Heart left ventricle (tissue), 16 donors: Measurements from ENCODE around the gene FOXP1. TPM values are rescaled to one million over a fixed set of nuclear protein-coding genes. Genes with fewer than 3 reads are reported as not detected.
A peak's percentile ranks its signal among the peaks of the same experiment; 100 is the strongest.
"Not testable (repeated sequence)": the region's sequence is repeated elsewhere in the genome, so short reads cannot be mapped to it uniquely, and the experiment has no call there.

Experiments used
- ATAC-seq, 4 donors: fragments of 200-7000 bp; cut with Tn5 transposase; one replicate each; pipeline ENCODE4 v1.9.1; 2020 to 2022; ENCODE audit warnings: moderate library complexity in 4 of 4, mild to moderate bottlenecking in 3 of 4, moderate number of reproducible peaks in 1 of 4
- DNase-seq, 5 donors: peaks; one replicate each; pipeline ENCODE4 v3.0.0-alpha.2; 2020
- H3K27ac ChIP-seq, 12 donors: fragments of 200-600 bp; sonication (generic) in 4 of 12; one replicate each; pipeline versions ENCODE4 v1.5.0 to v1.8.0; 2016 to 2022; ENCODE audit warnings: mild to moderate bottlenecking in 2 of 12
- H3K27me3 ChIP-seq, 9 donors: fragments of 200-600 bp; sonication (generic) in 2 of 9; one replicate each; pipeline versions ENCODE4 v1.5.1 to v1.8.0; 2016 to 2022; ENCODE audit warnings: mild to moderate bottlenecking in 3 of 9
- H3K36me3 ChIP-seq, 9 donors: fragments of 200-600 bp; sonication (generic) in 2 of 9; one replicate each; pipeline versions ENCODE4 v1.5.0 to v1.8.0; 2018 to 2022; ENCODE audit warnings: mild to moderate bottlenecking in 2 of 9
- H3K4me1 ChIP-seq, 12 donors: fragments of 200-600 bp; sonication (generic) in 4 of 12; one replicate each; pipeline versions ENCODE4 v1.5.0 to v1.8.0; 2016 to 2022; ENCODE audit warnings: mild to moderate bottlenecking in 3 of 12
- H3K4me3 ChIP-seq, 12 donors: fragments of 200-600 bp; sonication (generic) in 4 of 12; one replicate each; pipeline versions ENCODE4 v1.5.0 to v1.8.0; 2017 to 2022; ENCODE audit warnings: mild to moderate bottlenecking in 9 of 12, moderate library complexity in 4 of 12
- H3K9me3 ChIP-seq, 12 donors: fragments of 200-600 bp; sonication (generic) in 4 of 12; one replicate each; pipeline versions ENCODE4 v1.5.0 to v1.8.0; 2016 to 2022; ENCODE audit warnings: mild to moderate bottlenecking in 1 of 12
- POLR2A ChIP-seq, 2 donors: fragments of 450-650 bp; IDR thresholded peaks; one replicate each; pipeline ENCODE4 v1.6.1; 2017; ENCODE audit warnings: antibody characterized with exemption in 2 of 2, mild to moderate bottlenecking in 2 of 2, moderate library complexity in 2 of 2
- WGBS, 4 donors: extraction: QIAGEN DNeasy Blood & Tissue Kit in 2 of 4; methylation state at CpG; one replicate each; pipeline versions ENCODE4 v1.1.5 to v1.1.7; 2013 to 2018; 5-methylcytosine and 5-hydroxymethylcytosine counted together
- intact Hi-C, 10 donors: fragments of 100-400 bp; cut with DNase I; formaldehyde crosslinking; loops; one replicate each; pipeline versions ENCODE4 v1.11.1 to v1.14.2; 2022
- polyA plus RNA-seq, 2 donors: library from polyadenylated mRNA; stranded (reverse); fragments of 200-250 nt; gene quantifications; one replicate each; pipeline ENCODE4 v1.2.3, GENCODE V29; 2013
- total RNA-seq, 9 donors: library from RNA; depleted of rRNA in 2 of 9; stranded (reverse); fragments of >200 nt in 2 of 9; fragmentation: NEBNext Ultra II Directional in 3 of 9; extraction: Animal tissue kit (Norgen Biotek cat#: 25700) in 3 of 9; gene quantifications; one replicate each; pipeline versions ENCODE4 v1.1.0 to v1.2.4, GENCODE V29; 2016 to 2023
- TF ChIP-seq, protein P1 (sequence below), 12 donors: fragments of 200-600 bp; sonication (generic) in 4 of 12; IDR thresholded peaks; one replicate each; pipeline versions ENCODE4 v1.5.0 to v1.8.0; 2018 to 2022; ENCODE audit warnings: antibody characterized with exemption in 12 of 12, mild to moderate bottlenecking in 5 of 12
- donor health status: ischemic (EF 13 %, LVEDD 7.1; RV severe dilation, severe dysfunction).
- donor health status: healthy with polysubstance abuse.
- donor health status: DM: no; HTN: yes; CAD: no.
- donor health status: DM: no; HTN: no; CAD: no.
- donor health status: ischemic (EF 25% LVEDD 6.9; RV normal size, moderate dysfunction).
- donor health status: ischemic (EF 25% LVEDD 5.7; RV mildly dilated, moderate dysfunction).
- donor health status: healthy.
- donor health status: DM: yes; HTN: yes; CAD: no.
- donor health status: ischemic (EF 35%, LVEDD 5.7; RV mildly dilated, moderate dysfunction).
- donor health status: nonischemic (EF 11% LVEDD 7.7; RV severe dilation, severe dysfunction).
- donor health status: DM: yes; HTN: yes; CAD: no.
- donor health status: PGD.
- donor health status: ischemic (EF 29% LVEDD 5.4; RV normal size, mild dysfunction).
- donor health status: nonischemic (EF 23%, LVEDD 6.1; RV moderate dilation, normal function).

FOXP1 gene
- total and polyA plus RNA-seq, 11 donors = 14.9 to 67.8 (median 41.1) TPM

DNA sequence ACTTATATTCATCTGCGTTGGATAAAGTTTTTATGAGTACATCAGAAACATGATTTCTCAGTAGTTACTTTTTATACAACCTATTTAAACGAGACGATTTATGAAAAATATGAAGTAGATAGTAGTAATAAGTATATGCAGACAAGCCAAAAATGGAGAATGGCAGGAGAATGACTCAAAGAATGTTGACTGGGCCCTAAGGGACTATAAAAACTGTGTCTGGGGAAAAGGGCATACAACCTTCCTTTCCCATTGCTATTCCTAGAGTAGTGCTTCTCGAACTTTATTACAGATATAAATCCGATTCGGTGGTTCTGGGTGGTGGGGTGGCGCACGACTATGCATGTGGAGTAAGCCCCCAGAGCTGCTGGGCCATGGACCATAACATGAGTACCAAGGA, 558.5 kb downstream of the FOXP1 start:
- no peaks in the 10 kb centered on the region for H3K9me3 ChIP-seq
- TF ChIP-seq POLR2A (IDR thresholded peaks at IDR 0.05) = no peak
- TF ChIP-seq, protein P1, sequence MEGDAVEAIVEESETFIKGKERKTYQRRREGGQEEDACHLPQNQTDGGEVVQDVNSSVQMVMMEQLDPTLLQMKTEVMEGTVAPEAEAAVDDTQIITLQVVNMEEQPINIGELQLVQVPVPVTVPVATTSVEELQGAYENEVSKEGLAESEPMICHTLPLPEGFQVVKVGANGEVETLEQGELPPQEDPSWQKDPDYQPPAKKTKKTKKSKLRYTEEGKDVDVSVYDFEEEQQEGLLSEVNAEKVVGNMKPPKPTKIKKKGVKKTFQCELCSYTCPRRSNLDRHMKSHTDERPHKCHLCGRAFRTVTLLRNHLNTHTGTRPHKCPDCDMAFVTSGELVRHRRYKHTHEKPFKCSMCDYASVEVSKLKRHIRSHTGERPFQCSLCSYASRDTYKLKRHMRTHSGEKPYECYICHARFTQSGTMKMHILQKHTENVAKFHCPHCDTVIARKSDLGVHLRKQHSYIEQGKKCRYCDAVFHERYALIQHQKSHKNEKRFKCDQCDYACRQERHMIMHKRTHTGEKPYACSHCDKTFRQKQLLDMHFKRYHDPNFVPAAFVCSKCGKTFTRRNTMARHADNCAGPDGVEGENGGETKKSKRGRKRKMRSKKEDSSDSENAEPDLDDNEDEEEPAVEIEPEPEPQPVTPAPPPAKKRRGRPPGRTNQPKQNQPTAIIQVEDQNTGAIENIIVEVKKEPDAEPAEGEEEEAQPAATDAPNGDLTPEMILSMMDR (IDR thresholded peaks at IDR 0.05) = no peak
- no peak overlapping the region for H3K4me3 ChIP-seq
- no peaks in the 10 kb centered on the region for H3K27me3 ChIP-seq
- peaks cover 0 to 31% (median 12%) of the 10 kb centered on the region in 9 donors for H3K36me3 ChIP-seq
- ATAC-seq (no peak), DNase-seq (no peak)
- H3K4me1 ChIP-seq = peaks cover 0 to 59% (median 24%) of the 10 kb centered on the region in 12 donors
- H3K27ac ChIP-seq = peak overlapping the region in 1 of 12 donors; percentile 36
- WGBS, 4 donors = 84 to 91% (median 89%) methylated on average over 8 of the region's 8 CpGs
- intact Hi-C loops = no loop called here

DNA sequence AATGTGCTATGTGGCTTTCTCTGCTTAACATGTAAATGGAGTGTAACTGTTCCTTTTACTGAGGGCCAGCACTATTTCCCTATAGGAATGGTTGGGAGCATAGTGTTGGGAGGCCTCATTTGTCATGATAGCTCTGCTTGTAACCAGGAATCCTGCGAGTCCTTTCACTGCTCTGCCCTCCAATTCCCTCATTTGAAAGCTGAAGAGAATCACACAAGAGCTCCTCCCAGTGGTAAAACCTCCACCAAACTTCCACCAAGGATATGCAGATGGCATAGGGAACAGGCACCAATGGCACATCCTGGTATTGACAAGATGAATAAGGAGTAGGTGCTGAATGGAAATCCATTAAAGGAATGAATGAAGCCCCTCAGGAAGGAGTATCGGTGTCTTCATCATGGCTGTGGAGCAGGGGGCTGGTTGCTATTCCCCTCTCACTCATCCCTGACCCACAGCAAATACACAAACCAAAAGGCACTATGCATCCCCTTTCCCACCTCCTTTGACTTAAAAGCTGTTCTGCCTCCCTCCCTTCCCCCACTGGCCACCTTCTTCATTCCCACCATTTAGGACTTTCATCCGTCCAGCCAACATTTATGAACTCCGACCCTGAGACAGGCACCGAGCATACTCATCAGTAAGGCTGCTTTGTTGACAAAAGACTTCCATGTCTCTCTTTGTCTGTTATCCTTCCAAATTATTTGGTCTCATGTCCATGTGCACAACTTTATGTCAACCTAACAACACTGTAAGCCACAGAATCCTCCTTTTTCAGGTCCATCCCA, 560.8 kb downstream of the FOXP1 start:
- Histone ChIP-seq H3K9me3 (no peaks in the 10 kb centered on the region), H3K27me3 (no peaks in the 10 kb centered on the region), H3K27ac (no peak overlapping the region), H3K4me1 (peaks cover 0 to 68% (median 29%) of the 10 kb centered on the region in 12 donors), H3K4me3 (no peak overlapping the region), H3K36me3 (peaks cover 0 to 24% (median 10%) of the 10 kb centered on the region in 9 donors)
- DNase-seq = no peak
- 82 to 92% (median 87%) methylated on average over 5 of the region's 5 CpGs for WGBS, 4 donors
- intact Hi-C loops = no loop called here
- TF ChIP-seq POLR2A (IDR thresholded peaks at IDR 0.05) = no peak
- TF ChIP-seq, protein P1 (IDR thresholded peaks at IDR 0.05) = peak in 7 of 12 donors; percentile 11 to 43 (median 23)
- ATAC-seq = peak in 2 of 4 donors; percentile 21 to 22

- Histone ChIP-seq H3K27me3 (no peaks in the 10 kb centered on the region), H3K4me3 (no peak overlapping the region), H3K4me1 (peaks cover 0 to 52% (median 20%) of the 10 kb centered on the region in 12 donors), H3K9me3 (peaks cover 0 to 6% (median 0%) of the 10 kb centered on the region in 12 donors), H3K27ac (no peak overlapping the region), H3K36me3 (peaks cover 0 to 39% (median 23%) of the 10 kb centered on the region in 9 donors)
- ATAC-seq = no peak
- WGBS, 4 donors = 68 to 76% (median 72%) methylated on average over 4 of the region's 4 CpGs
- DNase-seq = no peak
- intact Hi-C loops = loop anchor here in 1 of 10 donors (5.0 kb wide), 1 partner anchor 34 kb away; no protein-coding TSS in a partner anchor
- TF ChIP-seq, protein P1 (IDR thresholded peaks at IDR 0.05) = no peak
- TF ChIP-seq POLR2A (IDR thresholded peaks at IDR 0.05) = no peak
Observed at GRCh38 chr3:71018799-71019198, 564.7 kb downstream of the FOXP1 start.

DNA sequence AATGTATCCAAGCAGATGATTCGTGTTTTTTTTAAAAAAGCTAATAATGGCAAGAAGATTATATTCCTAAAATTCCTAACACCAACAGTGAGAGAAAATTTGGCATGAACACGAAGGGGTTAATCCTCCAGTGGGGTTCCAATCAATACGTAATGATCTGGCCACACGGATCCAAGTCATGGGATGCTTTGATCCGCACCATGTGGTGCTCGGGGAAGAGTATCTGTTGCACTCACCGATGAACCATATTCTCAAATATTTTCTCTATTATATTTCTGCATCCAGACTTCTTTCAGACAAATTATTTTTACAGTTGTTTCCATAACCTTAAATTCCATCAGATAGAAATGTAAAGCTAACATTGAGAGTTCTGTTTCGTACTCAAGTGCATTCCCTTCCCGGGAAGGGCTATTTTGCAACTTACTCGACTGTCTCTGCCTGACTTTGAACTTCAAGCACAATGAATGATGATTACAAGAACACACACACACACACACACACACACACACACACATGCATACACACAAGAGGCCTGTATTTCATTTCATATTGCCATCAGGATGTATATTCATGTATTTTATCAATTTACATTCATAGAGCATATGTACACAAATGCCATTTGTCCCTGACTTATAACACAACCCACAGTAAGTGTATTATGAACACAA, 567.2 kb downstream of the FOXP1 start:
- DNase-seq = no peak
- Histone ChIP-seq H3K9me3 (peaks cover 0 to 6% (median 0%) of the 10 kb centered on the region in 12 donors), H3K36me3 (peaks cover 0 to 41% (median 22%) of the 10 kb centered on the region in 9 donors), H3K4me3 (no peak overlapping the region), H3K4me1 (peaks cover 0 to 53% (median 24%) of the 10 kb centered on the region in 12 donors), H3K27ac (peak overlapping the region in 3 of 12 donors; percentile 13 to 53 (median 50)), H3K27me3 (no peaks in the 10 kb centered on the region)
- 49 to 61% (median 51%) methylated on average over 10 of the region's 10 CpGs for WGBS, 4 donors
- TF ChIP-seq, protein P1 (IDR thresholded peaks at IDR 0.05) = no peak
- no peak for TF ChIP-seq POLR2A (IDR thresholded peaks at IDR 0.05)
- ATAC-seq = no peak
- intact Hi-C loops = loop anchor here in 1 of 10 donors (5.0 kb wide), 1 partner anchor 36 kb away; no protein-coding TSS in a partner anchor

DNA sequence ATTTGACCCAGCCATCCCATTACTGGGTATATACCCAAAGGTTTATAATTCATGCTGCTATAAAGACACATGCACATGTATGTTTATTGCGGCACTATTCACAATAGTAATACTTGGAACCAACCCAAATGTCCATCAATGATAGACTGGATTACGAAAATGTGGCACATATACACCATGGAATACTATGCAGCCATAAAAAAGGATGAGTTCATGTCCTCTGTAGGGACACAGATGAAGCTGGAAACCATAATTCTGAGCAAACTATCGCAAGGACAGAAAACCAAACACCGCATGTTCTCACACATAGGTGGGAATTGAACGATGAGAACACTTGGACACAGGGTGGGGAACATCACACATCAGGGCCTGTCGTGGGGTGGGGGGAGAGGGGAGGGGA, 568.9 kb downstream of the FOXP1 start:
- not testable (repeated sequence) for ATAC-seq, H3K4me3 ChIP-seq, H3K27me3 ChIP-seq, H3K27ac ChIP-seq, H3K9me3 ChIP-seq, DNase-seq
- Histone ChIP-seq H3K36me3 (peaks cover 0 to 40% (median 22%) of the 10 kb centered on the region in 9 donors), H3K4me1 (peaks cover 0 to 48% (median 18%) of the 10 kb centered on the region in 12 donors)
- intact Hi-C loops = loop anchor here in 1 of 10 donors (5.0 kb wide), 1 partner anchor 38 kb away; no protein-coding TSS in a partner anchor
- 96 to 99% (median 98%) methylated on average over 6 of the region's 6 CpGs for WGBS, 4 donors
